Measurements from ENCODE around the gene ADAP1.

Gene ADAP1

GRCh38 chr7:992709-993607, 38.5 kb upstream of the ADAP1 start:
- Histone ChIP-seq H3K36me3 (peaks cover 0 to 33% (median 18%) of the 10 kb centered on the region in 3 donors), H3K9me3 (no peaks in the 10 kb centered on the region), H3K4me3 (no peak overlapping the region), H3K27ac (no peak overlapping the region), H3K4me1 (peaks cover 0 to 22% (median 5%) of the 10 kb centered on the region in 4 donors), H3K27me3 (peaks cover 0 to 42% of the 10 kb centered on the region in 2 donors)
- intact Hi-C loops (cut with DNase I; ENCODE audit: low total_unique reads): loop anchor here (1.0 to 2.0 kb wide), 2 partner anchors 72 to 152 kb away; no protein-coding TSS in a partner anchor
- TF ChIP-seq, protein P1, sequence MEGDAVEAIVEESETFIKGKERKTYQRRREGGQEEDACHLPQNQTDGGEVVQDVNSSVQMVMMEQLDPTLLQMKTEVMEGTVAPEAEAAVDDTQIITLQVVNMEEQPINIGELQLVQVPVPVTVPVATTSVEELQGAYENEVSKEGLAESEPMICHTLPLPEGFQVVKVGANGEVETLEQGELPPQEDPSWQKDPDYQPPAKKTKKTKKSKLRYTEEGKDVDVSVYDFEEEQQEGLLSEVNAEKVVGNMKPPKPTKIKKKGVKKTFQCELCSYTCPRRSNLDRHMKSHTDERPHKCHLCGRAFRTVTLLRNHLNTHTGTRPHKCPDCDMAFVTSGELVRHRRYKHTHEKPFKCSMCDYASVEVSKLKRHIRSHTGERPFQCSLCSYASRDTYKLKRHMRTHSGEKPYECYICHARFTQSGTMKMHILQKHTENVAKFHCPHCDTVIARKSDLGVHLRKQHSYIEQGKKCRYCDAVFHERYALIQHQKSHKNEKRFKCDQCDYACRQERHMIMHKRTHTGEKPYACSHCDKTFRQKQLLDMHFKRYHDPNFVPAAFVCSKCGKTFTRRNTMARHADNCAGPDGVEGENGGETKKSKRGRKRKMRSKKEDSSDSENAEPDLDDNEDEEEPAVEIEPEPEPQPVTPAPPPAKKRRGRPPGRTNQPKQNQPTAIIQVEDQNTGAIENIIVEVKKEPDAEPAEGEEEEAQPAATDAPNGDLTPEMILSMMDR (IDR thresholded peaks at IDR 0.05): peak; percentile 99 to 100
- DNase-seq: peak; percentile 96 to 97

GRCh38 chr7:991729-992656, 37.5 kb upstream of the ADAP1 start:
- peaks cover 0 to 22% (median 5%) of the 10 kb centered on the region in 4 donors for H3K4me1 ChIP-seq
- intact Hi-C loops (cut with DNase I; ENCODE audit: low total_unique reads): loop anchor here (2.0 kb wide), 1 partner anchor 153 kb away; no protein-coding TSS in a partner anchor
- no peak overlapping the region for H3K4me3 ChIP-seq
- no peak for DNase-seq
- no peaks in the 10 kb centered on the region for H3K9me3 ChIP-seq
- H3K27ac ChIP-seq: no peak overlapping the region
- H3K27me3 ChIP-seq: peaks cover 0 to 52% of the 10 kb centered on the region in 2 donors
- TF ChIP-seq, protein P1 (IDR thresholded peaks at IDR 0.05): no peak
- H3K36me3 ChIP-seq: peaks cover 0 to 23% (median 11%) of the 10 kb centered on the region in 3 donors

DNA sequence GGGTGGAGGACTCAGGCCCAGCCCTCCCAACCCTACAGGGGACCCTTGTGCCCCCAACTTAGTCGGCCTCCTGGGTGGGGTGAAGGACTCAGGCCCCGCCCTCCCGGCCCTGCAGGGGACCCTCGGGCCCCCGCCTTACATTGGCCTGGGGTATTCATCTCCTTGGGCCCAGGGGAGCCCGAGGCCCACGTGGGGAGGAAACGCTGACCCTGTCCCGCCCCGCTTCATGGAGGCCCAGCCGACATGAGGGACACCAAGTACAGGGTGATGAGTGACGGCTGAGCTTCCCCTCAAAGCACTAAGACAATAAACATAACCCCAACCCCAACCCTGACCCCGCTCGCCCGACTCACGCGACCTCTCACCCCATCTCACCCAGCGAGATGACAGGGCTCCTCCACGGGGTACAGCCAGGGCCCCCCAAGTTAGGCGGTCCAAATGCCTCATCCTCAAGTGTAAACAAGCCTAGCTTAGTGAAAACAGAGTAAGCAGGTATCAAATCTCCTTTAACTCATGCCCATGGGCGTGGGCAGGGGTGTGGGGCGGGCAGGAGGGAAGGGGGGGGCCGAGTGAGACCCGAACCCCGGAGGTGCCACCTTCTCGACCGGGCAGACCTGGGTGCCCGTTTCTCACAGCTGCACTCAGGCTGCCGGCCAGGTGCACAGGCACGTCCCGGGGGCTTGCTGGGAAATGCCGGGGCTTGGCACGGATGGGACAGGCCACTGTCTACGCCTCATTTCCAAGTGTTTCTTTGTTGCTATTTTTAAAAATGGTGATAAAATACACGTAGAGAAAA, 36.7 kb upstream of the ADAP1 start:
- Histone ChIP-seq H3K4me1 (peaks cover 0 to 22% (median 5%) of the 10 kb centered on the region in 4 donors), H3K9me3 (no peaks in the 10 kb centered on the region), H3K27ac (no peak overlapping the region), H3K36me3 (peaks cover 0 to 15% (median 2%) of the 10 kb centered on the region in 3 donors), H3K4me3 (no peak overlapping the region), H3K27me3 (peaks cover 0 to 61% of the 10 kb centered on the region in 2 donors)
- no peak for DNase-seq
- TF ChIP-seq, protein P1 (IDR thresholded peaks at IDR 0.05): no peak
- intact Hi-C loops (cut with DNase I; ENCODE audit: low total_unique reads): no loop called here

GRCh38 chr7:990352-990932, 36.0 kb upstream of the ADAP1 start:
- no peak for DNase-seq
- H3K4me3 ChIP-seq: no peak overlapping the region
- TF ChIP-seq, protein P1 (IDR thresholded peaks at IDR 0.05): no peak
- H3K9me3 ChIP-seq: no peaks in the 10 kb centered on the region
- peaks cover 0 to 22% (median 5%) of the 10 kb centered on the region in 4 donors for H3K4me1 ChIP-seq
- peaks cover 0 to 8% (median 0%) of the 10 kb centered on the region in 3 donors for H3K36me3 ChIP-seq
- H3K27ac ChIP-seq: no peak overlapping the region
- intact Hi-C loops (cut with DNase I; ENCODE audit: low total_unique reads): no loop called here
- H3K27me3 ChIP-seq: peaks cover 0 to 68% of the 10 kb centered on the region in 2 donors
